Endothelial cell of hepatic sinusoid (primary cell): ENCODE measurements around the gene CALN1.

Experiments
- in situ Hi-C: cut with HindIII; loops from 2 replicates; pipeline ENCODE4 v1.10.0; 2017; ENCODE audit warnings: low sequenced_read_pairs

CALN1 gene

DNA sequence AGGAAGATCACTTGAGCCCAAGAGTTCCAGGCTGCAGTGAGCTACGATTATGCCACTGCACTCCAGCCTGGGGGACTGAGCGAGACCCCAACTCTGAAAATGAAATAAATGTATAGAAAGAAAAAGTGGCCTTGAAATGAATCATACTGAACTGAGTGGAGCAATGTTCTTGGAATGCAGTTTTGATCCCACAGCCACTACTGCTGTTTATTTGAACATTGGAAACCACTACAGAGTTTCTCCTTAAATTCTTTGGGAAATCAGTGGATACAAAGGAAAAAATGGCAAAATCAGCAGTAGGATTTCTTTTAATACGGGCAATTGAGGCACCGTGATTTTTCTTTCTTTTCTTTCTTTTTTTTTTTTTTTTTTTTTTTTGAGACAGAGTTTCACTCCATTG lies 642.8 kb downstream of the CALN1 start:
- in situ Hi-C loops = no loop called here

DNA sequence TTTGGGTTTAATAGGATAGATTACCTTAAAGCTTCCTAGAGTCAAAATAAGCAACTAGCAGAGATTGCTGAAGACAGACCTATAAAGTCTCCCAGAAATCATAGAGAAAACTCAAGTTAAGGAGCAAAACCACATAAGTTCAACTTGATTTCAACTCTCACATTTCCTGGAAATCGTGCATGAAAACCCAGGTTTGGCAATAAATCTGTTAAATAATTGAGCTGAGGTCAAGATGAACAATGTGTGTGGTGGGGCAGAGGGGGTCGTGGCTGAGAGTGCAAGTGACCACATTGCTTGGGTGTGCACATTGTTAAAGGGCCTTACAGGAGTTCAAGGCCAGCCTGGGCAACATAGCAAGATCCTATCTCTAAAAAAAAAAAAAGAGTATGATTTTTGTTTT lies 643.7 kb downstream of the CALN1 start:
- in situ Hi-C loops = no loop called here

DNA sequence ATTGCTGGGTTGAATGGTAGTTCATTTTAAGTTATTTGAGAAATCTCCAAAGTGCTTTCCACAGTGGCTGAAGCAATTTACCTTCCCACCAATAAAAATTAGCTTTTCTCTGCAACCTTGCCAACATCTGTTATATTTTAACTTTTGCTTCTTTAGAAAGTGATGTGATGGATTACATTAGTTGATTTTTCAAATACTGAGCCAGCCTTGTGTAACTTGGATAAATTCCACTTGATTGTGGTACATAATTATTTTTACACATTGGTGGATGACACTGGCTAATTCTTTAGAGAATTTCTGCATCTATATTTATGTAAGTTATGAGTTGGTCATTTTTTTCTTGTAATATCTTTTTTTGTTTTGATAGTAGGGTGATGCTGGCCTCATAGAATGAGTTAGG lies 646.1 kb downstream of the CALN1 start:
- in situ Hi-C loops = no loop called here

DNA sequence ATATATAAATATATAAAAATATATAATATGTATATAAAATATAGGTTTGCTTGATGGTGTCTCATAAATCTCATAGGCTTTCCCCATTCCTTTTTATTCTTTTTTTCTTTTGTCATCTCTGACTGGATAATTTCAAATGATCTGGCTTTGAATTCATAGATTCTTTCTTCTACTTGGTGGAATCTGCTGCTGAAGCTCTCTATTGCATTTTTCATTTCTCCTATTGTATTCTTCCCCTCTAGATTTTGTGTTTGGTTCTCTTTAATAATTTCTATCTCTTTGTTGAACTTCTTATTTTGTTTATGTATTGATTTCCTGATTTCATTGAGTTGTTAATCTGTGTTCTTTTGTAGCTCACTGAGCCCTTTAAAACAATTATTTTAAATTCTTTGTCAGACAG lies 650.8 kb downstream of the CALN1 start:
- in situ Hi-C loops = no loop called here

DNA sequence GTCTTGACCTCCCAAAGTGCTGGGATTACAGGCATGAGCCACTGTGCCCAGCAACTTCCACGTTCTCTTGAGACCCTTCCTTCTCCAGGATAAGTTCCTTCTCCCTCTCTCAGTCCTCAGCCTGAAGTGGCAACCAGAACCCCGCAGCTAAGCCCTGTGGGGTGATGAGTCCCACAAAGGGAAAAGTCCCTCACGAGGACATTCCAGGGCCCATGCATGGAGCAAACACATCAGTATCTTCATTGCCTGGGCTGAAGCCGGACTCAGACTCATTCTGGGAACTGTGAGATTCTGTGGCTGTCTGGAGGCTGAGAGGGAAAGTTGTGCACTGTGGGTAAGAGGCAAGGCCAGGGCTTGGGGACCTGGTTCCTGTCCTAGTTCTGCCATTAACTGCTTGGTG lies 657.3 kb downstream of the CALN1 start:
- in situ Hi-C loops = no loop called here

DNA sequence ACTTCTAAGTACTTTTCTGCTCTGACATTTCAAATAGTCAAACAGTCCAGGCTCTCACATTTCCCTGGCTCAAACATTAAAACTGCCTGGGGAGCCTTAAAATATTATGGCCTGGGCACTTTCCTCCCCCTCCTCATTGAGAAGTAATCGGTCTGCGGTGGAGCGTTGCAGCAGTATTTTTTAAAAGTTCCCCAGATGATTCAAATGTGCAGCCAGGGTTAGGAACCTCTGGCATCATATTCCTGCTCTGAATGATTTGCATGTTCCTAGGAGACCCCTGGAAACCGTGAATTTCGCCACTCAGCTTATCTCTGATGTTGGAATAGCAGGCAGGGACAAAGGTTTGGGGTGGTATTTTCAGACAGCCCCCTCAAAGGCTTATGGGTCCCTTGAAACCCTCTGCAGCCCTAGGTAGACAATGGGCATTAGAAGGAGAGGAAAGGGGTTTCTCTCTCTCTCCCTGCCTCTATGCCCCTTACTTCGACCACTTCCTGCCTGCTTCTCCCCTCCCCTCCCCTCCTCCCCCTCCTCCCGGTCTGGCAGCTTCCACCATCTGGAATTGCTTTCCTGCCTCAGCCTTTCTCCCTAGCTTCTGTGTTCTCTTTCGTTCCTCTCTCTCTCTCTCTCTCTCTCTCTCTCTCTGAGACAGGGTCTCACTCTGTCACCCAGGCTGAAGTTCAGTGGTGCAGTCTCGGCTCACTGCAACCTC lies 658.0 kb downstream of the CALN1 start:
- in situ Hi-C loops = no loop called here

DNA sequence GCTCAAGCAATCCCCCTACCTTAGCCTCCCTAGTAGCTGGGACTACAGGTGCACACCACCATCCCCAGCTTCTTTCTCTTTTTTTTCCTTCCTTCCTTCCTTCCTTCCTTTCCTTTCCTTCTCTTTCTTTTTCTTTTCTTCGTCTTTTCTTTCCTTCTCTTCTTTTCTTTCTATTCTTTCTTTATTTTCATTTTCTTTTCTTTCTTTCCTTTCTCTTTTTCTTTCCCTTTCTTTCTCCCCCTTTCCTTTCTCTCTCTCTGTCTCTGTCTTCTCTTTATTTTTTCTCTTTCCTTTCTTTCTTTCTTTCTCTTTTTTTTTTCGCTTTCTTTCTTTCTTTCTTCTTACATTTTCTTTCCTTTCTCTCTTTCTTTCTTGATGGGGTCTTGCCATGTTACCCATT lies 658.9 kb downstream of the CALN1 start:
- in situ Hi-C loops = no loop called here

DNA sequence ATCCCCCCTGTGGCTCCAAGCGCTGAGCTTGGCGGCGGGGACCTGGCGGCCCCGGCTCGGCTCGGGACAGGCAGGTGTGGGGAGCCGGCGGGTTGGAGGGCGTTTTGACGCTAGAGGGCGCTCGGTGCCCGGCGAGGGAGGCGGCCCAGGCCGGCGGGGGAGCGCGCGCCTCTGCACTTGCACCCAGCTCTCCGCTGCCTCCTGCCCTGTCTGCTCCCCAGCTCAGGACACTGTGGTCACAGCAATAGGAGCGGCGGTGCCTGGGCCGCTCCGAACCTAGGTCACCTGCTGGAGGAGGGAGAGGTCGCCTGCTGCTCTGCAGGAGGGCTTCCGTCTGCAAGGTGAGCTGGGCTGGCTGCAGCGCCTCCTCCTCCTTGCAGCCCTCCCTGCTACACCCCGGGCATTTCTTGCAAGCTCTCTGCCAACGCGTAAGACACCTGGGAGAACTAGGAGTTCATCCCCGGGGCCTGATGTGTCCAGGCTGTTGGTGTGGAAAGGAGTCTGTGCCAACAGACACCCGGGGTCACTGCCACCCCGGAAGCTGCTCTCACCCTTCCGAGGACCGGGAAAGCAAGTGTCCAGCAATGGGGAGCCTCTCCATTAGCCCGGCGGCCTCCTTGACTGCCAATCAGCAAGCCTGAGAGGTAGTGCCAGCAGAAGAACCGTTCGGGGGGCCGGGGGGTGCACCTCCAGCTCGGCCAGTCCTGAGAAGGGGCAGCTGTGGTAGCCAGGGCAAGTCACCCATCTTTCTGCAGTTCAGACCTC lies 659.8 kb downstream of the CALN1 start:
- in situ Hi-C loops = no loop called here

DNA sequence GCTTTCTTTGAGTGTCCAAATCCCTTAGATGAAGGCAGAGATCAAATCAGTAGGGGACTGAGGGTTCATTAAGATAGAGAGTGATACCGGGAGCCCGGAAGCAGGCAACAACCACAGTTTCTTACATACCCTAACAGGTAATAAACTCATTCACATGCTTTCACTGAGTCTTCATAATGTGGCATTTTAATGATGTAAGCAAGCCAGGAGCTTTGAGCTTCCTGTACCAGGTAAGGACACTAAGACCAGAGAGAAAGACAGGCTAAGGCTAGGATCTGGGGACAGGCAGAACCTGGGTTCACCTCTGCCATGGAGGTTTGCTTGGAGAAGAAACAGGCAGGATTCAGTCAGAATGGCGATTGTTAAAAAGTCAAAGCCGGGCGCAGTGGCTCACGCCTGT lies 661.8 kb downstream of the CALN1 start:
- in situ Hi-C loops = no loop called here

DNA sequence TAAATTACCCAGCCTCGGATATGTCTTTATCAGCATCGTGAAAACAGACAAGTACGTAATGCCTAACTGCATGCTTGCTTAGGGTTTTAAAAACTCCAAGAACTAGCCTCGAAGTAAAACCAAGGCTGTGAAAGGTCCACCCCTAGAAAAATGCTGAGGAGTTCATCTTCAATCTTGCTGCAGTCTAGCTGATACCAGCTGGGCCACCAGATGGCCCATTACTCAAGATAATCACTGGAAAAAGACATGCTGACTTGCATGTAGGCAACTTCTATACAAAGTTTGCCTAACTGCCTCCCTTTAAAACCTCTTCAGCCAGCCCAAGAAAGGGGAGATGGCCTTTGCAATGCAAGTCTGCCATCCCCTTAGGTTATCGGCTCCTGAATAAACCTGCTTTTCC lies 666.1 kb downstream of the CALN1 start:
- in situ Hi-C loops = loop anchor here (25.0 kb wide), 1 partner anchor 884 kb away; no protein-coding TSS in a partner anchor

DNA sequence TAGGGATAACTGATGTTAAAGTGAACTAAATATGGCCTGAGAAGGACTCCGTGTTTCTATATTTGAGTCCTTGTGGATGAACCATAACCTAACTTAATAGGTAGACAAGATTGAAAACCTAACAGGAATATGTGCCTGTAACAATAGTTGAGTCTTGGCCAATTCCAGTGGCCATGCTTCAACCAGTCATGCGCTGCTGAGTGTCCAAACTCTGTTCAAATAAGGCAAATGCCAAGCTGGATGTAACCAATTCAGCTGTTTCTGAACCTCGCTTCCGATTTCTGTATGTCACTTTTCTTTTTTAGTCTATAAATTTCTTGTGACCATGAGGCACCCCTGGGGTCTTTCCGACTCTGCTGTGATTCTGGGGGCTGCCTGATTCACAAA lies 672.0 kb downstream of the CALN1 start:
- in situ Hi-C loops = loop anchor here (25.0 kb wide), 1 partner anchor 878 kb away; no protein-coding TSS in a partner anchor

DNA sequence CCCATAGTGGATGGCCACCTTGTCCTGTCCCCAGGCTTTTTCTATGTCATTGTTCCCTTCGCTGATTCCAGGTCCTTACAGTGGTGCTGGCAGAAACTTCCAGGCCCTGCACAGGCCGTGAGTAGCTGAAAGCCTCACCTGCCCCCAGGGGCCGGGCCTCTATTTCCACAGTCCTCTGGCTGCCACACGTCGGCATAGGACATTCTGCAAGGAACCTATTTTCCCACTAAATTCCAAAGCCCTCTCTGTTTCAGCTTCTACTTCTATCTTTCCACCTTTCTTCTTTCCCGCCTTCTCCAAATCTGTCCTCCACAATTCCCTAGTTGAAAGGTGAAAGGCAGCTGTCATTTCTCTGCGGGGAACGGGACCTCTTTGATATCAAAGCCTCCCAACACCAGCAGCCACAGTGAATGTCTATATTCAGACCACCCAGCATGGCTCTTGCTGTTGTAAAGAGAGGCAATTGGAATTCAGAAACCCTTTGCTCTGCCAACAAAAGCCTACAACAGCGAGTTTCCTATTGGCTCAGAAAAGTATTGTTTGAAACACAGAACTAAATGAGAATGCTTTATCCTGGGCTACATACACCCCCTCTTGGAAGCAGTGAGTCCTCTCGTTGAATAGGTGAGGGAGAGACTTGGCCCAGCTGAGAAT lies 672.5 kb downstream of the CALN1 start:
- in situ Hi-C loops = loop anchor here (25.0 kb wide), 1 partner anchor 877 kb away; no protein-coding TSS in a partner anchor

DNA sequence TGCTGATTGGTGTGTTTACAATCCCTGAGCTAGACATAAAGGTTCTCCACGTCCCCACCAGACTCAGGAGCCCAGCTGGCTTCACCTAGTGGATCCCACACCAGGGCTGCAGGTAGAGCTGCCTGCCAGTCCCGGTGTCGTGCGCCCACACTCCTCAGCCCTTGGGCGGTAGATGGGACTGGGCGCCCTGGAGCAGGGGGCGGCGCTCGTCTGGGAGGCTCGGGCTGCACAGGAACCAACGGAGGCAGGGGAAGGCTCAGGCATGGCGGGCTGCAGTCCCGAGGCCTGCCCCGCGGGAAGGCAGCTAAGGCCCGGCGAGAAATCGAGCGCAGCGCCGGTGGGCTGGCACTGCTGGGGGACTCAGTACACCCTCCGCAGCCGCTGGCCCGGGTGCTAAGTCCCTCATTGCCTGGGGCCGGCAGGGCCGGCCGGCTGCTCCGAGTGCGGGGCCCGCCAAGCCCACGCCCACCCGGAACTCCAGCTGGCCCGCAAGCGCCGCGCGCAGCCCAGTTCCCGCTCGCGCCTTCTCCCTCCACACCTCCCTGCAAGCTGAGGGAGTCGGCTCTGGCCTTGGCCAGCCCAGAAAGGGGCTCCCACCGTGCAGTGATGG lies 674.1 kb downstream of the CALN1 start:
- in situ Hi-C loops = loop anchor here (25.0 kb wide), 1 partner anchor 876 kb away; no protein-coding TSS in a partner anchor

DNA sequence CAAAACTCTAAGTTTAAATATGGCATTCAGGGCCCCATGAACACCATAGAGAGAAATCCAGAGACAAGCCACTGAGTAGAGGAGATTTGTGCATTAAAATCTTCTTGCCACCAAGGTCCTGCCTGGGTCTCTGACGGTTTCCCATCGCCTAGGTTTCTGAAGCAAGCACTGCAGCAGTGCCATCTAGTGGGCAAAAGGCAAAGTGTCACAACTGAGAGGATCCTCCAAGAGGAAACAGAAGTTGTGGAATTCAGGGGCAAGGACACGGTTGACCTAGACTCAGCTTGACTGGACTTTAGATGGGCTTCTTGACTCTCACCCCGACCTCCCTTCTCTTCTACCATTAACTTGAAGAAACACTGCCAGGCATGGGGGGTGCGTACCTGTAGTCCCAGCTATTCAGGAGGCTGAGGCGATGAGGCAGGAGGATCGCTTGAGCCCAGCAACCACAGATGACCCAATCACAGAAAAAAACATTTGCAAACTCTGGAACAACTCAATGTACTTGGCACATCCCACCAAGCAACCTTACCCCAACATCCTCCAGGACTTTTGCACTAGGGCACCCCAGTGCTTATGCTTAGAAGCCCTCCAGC lies 676.1 kb downstream of the CALN1 start:
- in situ Hi-C loops = loop anchor here (25.0 kb wide), 1 partner anchor 874 kb away; no protein-coding TSS in a partner anchor

DNA sequence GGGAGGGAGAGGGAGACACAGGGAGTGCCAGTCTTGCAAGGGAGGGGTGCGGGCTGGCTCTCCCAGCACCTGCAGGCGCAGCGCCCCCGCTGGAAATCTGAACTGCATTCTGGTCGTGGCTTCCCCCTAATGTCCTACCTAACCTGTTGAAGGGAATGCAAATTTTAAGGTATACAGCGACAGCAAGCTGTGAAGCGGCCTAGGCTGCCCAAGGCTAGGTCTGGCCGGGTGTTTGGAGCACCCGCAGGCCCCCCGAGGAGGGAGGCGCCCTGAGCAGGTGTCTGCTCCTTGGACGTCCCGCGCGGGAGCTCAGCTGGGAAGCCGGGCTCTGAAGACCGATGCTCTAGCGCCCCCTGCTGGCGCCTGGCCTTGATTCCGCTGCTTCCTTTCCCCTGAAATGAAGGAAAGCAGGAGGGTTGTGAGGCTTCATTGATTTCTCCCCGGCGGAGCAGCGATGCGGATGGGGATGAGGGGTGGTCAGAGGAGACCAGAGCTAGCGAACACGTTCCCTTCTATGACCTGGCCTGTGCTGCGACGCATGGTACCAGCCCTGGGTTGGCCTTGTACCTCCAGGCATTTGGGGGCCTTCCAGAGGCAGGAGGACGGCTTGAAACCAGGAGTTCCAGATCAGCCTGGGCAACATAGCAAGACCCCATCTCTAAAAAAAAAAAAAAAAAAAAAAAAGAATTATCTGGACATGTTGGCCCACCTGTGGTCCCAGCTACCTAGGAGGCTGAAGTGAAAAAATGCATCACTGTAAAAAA lies 678.8 kb downstream of the CALN1 start:
- in situ Hi-C loops = loop anchor here (25.0 kb wide), 1 partner anchor 871 kb away; no protein-coding TSS in a partner anchor

DNA sequence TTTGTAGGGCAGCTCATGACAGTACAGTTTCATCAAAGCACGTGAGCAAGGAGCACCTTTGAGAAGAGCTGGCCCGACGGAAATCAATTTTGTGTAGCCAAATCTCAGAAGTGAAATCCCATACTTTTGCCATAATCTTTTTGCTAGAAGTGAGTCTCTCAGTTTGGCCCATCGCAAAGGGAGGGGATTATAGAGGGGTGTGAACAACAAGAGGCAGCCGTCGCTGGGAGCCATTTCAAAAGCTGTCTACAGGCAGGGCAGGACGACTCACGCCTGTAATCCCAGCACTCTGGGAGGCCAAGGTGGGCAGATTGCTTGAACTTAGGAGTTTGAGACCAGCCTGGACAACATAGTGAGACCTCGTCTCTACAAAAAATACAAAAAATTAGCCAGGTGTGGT lies 680.4 kb downstream of the CALN1 start:
- in situ Hi-C loops = loop anchor here (25.0 kb wide), 1 partner anchor 869 kb away; no protein-coding TSS in a partner anchor
